Activated T-helper 1 cell treated with Interleukin-2 at 50 U/mL for 16 hours (primary cell): ENCODE measurements around the gene GADD45B.
A peak's percentile ranks its signal among the peaks of the same experiment; 100 is the strongest.

Source experiments
- DNase-seq: peaks from one replicate; pipeline ENCODE4 v3.0.0-alpha.2; 2020; ENCODE audit warnings: low read depth

GADD45B gene, protein sequence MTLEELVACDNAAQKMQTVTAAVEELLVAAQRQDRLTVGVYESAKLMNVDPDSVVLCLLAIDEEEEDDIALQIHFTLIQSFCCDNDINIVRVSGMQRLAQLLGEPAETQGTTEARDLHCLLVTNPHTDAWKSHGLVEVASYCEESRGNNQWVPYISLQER

DNA sequence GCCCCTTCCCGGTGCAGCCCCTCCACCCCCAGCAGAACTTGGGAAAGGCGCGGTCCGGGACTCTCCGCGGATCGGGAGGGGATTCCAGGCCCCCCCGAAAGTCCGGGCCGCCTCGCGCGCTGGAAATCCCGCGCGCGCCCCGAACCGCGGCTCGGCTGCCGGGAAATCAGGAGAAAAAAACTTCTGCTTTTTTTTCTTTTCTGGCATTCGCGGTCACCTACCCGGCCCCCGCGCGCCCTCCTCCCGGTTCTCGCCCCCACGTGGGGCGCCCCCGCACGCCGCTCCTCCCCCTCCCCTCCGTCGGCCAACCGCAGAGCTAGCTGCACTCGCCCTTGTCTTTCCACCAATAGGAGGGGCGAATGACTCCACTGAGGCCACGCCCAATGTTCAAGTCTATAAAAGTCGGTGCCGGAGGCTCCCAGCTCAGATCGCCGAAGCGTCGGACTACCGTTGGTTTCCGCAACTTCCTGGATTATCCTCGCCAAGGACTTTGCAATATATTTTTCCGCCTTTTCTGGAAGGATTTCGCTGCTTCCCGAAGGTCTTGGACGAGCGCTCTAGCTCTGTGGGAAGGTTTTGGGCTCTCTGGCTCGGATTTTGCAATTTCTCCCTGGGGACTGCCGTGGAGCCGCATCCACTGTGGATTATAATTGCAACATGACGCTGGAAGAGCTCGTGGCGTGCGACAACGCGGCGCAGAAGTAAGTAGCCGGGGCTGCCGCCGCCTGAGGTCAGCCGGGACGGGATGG lies at the start of gene GADD45B:
Gene GADD45B, plus strand, starts transcription at position 426 of the 749 bp plus-strand sequence. Its CDS starts 232 bp downstream, at position 658.
- peak; percentile 95 for DNase-seq

DNA sequence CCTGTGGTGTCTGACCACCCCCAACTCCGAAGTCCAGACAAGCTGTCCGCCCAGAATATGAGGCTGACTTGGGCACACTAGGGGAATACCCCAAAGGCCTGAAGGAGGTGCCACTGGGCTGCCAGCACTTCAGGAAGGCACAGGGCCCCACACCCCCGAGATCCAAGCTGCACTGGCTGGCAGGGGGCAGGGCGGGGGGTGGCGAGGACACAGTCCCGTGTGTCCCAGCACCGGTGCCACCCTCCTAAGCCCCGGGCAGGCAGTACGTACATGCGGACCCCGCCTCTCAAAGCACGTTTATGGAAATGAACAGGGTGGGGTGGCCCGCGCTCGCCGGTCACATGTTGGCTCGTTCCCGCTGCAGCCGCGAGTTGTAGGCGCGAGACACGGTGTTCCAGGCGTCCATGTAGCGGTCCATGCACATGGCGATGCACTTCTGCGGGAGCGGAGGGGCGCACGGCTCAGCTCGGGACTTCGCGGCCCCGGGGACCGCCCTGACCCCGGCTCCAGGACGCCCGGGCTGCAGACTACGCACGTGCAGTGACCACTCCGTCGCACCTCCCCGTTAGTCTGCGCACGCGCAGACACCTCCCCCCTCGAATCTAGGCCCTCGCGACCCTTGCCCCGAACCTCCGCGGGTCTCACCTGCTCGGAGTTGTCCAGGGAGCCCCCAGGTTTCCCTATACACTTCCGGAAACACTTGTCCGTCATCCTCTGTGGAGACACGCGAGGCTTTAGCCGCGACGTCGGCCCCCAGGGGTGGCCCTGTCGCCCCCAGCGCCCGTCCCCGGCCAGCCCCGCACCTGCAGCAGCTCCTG lies 49.1 kb upstream of the GADD45B start:
- DNase-seq: peak; percentile 11

DNA sequence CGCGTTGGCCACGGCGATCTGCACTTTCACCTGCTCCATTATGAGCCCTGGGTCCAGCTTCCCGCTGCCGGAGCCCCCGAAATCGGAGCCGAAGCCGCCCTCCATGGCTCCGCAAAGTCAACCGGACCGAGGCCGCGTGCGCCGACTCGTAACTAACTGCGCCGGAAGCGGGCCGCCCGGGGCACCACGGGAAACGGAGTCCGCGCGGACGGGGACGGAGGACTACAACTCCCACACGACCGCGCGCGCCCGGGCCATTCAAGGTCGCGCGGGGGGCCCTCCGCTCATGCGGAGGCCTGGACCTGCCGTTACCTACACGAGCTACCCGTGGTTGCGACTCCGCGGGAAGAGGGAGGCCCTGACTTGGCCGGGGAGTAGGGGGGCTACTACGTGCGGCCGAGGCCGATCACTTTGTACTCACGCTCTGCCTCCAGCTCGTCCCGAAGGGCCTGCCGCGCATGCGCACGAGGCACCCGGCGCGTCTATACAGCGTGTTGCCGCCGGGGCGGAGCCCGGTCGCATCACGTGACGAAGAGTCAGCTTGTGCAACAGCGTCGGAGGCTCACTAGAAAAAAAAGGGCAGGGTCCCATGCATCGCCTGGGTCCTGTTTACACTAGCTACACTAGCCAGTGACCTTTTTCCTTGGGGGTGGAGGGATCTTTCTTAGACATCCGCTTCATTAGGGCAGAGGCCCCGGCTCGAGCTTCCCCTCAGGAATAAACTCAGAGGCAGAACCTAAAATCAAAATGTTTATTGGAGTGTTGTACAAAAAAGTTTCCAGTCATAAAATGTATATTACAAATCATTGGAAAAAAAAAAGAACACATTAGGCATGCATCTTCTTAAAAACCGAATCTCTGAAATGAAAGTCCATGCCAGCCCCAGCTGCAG lies 48.3 kb upstream of the GADD45B start, which contains the start of gene TIMM13:
Gene TIMM13, minus strand, starts transcription at position 158 of the 892 bp plus-strand sequence. Its CDS starts 53 bp downstream, at position 105.
- DNase-seq: peak; percentile 93

DNA sequence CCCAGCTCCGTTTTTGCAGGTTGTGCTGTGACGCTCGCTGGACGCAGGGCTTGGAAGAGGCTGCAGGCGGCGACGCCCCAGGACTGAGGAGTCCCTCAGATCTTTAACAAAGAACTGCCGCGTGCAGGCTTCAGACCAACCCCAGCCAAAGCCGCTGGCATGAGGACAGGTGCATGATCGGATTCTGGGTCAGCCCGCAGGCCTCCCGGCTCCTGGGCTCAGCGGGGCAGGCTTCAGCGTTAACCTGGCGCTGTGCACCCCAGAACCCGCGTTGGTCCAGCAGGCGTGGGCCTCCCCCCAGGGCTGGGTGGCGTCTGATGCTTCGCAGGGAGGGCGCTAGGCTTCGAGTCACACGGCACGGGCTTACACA lies 47.6 kb upstream of the GADD45B start:
- DNase-seq: no peak

DNA sequence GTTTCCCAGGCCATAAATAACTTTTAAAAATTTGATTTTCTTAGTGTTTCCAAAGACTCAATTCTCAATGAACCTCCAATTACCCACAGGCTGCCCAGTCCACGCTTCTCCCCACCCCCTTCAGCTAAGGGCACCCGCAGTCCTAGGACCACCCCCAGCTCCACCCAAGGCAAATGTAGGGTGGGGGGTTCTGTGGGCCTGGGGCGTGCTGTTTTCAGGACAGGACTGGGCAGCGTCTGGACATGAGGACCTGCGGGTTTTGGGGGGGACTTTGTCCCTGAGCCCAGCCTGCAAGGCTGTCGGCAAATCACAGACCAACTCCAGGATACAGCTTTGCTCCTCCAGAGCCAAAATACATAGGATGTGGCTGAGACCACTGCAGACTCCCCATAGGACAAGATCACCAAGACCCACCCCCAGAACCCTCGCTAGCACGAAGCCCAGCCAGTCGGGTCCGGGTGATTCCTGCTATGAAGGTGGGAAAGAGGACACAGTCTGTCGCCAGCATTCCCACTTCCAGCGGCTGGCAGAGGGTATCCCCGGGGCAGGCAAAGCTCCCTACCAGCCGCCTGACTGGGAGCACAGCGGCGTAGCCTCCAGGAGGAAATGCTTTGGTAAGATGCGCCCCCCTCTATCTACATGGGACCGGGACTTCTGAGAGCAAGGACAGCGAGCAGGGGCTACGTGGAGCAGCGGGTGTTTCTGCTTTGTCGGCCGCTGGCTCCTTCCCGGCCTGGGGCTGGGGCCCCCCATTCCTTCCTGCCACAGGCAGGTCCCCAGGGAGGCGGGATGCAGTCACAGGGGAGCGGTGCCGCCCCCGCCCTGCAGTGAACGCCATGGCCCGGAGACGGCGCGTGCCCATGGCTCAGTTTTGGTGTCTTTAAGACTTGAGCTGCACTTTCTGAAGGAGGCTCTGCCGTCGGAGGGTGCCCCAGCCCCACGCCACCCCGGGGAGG lies 46.9 kb upstream of the GADD45B start:
- DNase-seq: no peak

DNA sequence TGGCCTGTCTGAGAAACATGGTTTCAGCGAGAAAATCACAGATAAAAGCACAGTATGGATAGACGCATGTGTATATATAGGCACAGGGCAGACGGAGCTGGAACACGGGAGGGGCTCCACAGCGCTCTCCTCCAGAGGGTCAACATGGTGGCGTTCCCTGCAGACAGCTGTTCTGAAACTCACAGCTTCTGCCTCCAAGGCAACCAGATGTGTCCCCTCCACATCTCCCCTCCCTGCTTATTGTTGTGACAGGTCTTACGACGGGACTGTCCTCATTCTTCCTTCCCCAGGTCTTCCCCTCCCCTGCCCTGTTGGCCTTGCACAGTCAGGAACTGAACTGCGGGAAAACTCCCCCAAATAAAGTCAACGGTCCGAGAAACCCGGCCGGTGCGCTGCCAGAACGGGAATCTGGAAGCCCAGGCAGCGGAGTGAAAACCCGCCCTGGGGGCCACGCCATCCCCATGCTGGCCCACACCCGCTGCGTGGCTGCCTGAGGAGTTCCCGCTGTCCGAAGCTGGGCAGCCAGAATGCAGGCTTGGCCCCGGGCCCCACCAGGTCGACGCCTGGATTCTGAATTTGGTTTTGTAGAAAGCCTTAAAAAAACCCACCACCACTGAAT lies 45.9 kb upstream of the GADD45B start:
- DNase-seq: no peak

DNA sequence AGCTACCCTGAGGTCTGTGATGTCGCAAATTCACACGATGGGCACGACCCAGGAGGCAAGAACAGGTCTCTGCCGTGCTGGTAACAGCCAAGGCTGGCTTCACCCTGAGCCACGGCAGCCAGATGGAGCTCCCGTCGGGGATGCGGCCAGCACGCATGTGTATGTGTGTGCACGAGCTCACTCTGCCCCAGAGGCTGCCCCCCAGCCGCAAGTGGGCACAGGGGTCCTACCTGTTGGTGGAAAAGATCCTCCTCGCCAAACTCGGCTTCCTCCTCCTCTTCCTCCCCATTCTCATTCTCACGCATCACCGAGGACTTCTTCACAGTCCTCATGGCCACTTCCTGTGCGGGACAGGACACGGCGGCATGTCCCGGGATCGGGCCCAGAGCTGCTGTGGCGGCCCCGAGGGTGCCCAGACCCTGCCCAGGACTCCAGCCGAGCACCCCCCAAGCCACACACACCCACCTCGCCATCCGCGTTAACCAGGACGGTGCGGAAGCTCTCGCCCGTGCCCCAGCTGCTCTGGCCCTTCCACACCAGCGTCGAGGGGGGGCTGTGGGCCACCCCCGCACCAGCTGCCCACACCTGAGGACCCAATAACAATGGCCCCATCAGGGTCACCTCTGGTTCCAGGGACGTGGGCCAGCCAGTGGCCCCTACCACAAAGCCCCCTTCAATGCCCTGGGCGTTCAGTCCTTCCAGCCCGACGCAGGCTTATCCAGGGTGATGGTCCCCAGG lies 44.4 kb upstream of the GADD45B start:
- no peak for DNase-seq

DNA sequence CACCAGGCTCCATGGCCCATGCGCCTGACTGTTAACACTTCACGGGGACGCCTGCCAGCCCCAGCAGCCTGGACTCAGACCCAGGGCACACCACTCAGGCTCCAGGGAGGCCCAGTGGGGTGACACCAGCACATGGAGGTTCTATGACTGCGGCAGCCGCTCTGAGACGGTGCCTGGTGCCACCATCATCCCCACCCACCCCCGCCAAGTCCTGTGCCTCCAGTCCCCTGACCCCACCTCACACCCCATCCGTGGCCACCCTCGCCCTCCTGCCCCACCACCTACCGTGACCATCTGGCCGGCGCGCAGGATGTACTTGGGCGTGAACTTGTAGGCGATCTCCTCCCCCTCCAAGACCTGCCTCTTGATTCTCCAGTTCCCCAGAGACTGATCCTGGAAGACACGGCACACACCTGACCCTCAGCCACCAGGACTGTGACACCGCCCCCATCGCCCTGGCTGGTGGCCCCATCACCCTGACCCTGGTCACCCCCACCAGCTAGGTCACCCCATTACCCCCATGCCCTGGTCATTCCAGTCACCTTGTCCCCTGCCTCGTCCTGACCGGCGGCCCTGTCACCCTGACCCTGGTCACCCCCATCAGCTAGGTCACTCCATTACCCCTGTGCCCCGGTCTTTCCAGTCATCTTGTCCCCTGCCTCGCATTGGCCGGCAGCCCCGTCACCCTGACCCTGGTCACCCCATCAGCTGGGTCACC lies 43.6 kb upstream of the GADD45B start:
- no peak for DNase-seq

DNA sequence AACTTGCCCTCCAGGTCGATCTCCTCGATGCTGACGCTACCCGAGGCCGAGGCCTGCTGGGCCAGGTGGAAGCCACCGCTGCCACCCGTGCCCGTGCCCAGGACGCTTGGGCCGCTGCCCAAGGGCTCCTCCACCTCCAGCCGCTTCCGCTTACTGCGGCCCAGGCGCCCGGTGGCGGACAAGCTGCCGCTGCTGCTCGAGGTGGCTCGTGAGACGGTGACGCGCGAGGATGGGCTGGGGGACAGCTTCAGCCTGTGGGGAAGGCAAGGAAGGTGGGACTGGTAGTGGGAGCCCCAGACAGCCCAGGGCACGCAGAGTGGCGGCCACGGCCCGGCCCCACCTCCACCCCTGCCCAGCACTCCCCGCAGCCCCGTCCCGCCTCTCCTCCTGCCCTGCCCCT lies 42.1 kb upstream of the GADD45B start:
- DNase-seq: no peak

DNA sequence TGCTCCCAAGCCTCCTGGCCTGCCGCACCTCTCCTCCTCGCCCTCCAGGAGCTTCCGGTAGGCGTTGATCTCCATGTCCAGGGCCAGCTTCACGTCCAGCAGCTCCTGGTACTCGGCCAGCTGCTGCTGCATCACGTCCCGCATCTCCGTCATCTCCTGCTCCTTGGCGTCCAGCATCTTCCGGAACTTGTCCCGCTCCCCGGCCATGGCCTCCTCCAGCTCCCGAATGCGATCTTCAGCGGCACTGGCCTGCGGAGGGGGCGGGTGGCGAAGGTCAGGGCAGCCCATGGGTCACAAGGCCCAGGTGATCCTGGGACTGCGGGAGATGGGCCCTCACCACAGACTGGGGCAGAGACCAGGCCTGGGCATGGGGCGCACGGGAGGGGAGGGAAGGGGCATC lies 41.7 kb upstream of the GADD45B start:
- no peak for DNase-seq

DNA sequence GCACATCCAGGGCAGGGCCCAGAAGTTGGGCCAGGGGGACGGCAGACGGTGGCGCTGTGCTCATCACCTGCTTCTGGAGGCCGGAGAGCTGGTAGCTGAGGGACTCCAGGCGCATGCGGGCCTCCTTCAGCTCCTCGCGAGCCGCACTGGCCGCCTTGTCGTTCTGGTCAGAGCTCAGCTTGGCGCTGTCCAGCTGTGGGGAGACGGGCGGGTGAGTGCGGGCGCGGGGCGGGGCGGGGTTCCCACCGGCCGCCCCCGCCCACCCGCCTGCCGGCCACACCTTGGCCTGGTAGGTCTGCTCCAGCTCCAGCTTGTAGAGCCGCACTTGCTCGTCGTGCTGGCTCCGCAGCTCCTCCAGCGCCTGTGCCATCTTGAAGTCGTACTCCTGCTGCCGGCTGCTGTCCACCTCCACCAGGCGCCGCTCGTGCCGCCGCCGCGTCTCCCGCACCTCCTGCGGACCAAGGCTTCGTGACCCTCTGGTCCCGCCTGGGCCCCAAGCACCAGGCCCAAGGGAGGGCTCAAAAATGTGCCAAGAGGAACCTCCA lies 41.1 kb upstream of the GADD45B start:
- DNase-seq: no peak

DNA sequence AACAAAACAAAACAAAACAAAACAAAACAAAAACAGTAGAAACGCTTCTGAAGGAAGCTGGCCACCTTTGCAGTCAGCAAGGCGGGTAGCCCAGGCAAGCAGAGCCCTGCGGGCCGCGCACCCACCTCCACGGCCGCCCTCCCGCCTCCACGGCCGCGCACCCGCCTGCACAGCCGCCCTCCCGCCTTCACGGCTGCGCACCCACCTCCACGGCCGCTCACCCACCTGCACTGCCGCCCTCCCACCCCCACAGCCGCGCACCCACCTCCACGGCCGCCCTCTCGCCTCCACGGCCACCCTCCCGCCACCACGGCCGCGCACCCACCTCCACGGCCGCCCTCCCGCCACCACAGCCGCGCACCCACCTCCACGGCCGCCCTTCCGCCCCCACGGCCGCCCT lies 39.5 kb upstream of the GADD45B start:
- DNase-seq: no peak

DNA sequence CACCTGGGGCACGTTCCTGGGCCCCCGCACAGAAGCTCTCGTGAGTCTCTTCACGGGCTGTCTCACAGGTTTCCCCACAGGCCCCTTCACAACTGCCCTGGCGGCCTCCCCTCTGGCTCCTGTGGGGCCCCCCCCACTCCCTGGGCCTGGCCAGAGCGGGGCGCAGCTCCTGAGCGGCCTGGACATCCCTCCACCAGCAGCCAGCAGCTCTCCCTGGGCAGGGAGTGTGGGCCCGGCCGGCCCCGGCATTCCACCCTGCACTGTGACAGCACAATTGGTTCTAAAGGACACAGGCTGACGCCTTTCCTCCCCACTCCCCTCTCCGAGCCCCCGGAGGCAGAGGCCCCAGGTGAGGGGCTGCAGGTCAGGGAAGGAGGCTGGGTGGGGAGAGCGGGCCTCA lies 39.0 kb upstream of the GADD45B start:
- no peak for DNase-seq

DNA sequence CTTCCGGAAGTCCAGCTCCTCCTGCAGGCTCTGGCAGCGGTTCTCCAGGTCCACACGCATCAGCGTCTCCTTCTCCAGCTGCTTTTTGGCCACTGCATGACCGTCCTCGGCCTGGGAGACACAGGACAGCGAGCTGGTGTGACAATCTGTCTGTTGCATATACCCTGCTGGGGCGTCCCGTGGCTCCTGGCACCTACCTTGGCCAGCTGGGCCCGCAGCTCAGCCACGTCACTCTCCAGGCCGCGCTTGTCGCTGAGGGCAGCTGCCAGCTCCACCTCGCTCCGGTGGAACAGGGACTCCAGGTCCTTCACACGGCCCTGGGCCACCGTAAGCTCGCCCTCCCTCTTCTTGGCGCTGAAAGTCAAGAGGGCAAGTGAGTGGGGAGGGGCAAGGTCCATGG lies 37.7 kb upstream of the GADD45B start:
- DNase-seq: no peak

DNA sequence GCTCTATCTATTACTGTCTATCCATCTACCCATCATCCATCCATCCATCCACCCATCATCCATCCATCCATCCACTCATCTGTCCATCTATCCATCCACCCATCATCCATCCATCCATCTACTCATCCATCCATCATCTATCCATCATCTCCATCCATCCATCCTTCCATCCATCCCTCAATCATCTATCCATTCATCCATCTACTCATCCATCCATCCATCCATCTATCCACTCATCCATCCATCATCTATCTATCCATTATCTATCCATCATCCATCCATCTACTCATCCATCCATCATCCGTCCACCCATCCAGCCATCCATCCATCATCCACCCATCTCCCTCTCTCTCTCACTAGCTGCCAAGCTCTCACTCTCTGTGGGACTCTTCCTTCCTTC lies 35.4 kb upstream of the GADD45B start:
- DNase-seq: no peak

DNA sequence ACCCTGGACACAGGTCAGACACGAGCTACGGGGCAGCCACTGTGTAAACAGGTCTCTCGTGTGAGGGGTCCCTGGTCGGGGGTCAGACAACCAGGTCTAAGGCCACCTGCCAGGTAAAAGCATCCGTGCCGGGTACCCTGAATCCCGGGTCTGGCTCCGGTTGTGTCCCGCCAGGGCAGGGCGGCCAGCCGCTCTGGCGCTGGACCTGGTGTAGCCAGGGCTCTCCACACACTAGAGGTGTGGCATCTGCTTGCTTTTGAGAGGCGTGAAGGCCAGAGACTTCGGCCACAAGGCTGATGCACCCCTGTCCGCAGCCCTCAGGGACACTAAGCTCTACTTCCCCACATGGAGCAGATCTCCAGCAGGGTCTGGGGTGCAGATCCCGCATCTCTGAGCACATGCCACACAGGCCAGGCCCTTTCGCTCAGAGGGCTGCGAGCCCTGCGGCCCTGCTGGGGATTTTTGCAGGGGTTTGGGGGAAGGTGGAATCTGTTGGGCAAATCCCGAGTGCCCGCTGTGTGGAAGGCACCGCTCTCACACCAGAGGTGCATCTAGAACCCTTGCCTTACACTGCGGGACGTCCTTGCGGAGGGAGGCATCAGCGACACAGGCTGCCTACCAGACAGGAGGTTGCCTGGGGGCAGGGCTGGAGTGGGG lies 34.7 kb upstream of the GADD45B start:
- DNase-seq: no peak

DNA sequence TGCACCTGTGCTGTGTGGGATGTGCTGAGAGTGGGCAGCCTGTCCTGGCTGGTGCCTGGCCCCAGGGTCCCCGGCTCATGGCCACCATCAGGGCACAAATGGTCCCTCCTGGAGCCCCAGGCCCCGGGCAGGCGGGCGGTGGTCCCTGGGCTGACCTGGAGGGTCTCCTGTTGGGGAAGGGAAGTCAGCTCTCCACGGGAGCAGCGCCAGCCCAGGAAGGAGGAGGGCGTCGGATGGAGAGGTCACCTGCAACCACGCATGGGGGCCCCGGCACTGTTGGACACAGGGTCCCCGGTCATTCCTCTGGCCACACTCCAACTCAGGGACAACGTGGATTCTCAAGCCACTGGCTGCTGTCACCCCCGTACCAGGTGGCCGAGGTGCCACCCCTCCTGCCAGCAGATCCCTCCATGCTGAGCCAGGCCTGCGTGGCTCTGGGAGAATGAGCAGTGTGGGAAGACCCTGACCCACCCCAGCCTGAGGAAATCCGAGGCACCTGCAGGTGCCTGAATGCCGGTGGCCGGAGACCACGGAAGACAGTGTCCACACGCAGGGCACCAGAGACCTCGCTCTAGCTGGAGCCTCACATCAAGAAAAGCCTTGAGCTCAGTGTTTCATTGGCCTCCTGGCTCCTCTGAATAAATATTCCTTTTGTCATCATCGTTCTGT lies 32.7 kb upstream of the GADD45B start:
- DNase-seq: no peak

DNA sequence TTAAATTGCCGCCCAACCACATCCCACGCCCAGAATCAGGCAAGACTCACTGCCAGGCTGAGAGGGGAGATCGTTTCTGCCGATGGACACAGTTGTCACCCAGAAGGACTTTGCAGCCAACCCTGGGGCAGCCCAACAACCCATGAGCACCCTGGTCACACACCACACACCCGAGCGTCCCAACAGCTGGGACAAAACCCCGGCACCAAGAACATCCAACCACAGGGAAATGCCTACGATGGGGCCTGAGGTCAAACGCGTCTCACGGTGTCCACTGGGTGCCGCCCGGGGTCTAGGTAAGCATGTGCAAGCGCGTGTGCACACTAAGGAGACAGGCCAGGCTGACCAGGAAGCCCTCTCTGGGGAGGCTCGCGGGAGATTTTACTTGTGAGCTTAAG lies 32.1 kb upstream of the GADD45B start:
- DNase-seq: no peak
